ENCODE data around the gene ELAPOR2. TPM values are rescaled to one million over a fixed set of nuclear protein-coding genes. Genes with fewer than 3 reads are reported as not detected.

Gene ELAPOR2, protein sequence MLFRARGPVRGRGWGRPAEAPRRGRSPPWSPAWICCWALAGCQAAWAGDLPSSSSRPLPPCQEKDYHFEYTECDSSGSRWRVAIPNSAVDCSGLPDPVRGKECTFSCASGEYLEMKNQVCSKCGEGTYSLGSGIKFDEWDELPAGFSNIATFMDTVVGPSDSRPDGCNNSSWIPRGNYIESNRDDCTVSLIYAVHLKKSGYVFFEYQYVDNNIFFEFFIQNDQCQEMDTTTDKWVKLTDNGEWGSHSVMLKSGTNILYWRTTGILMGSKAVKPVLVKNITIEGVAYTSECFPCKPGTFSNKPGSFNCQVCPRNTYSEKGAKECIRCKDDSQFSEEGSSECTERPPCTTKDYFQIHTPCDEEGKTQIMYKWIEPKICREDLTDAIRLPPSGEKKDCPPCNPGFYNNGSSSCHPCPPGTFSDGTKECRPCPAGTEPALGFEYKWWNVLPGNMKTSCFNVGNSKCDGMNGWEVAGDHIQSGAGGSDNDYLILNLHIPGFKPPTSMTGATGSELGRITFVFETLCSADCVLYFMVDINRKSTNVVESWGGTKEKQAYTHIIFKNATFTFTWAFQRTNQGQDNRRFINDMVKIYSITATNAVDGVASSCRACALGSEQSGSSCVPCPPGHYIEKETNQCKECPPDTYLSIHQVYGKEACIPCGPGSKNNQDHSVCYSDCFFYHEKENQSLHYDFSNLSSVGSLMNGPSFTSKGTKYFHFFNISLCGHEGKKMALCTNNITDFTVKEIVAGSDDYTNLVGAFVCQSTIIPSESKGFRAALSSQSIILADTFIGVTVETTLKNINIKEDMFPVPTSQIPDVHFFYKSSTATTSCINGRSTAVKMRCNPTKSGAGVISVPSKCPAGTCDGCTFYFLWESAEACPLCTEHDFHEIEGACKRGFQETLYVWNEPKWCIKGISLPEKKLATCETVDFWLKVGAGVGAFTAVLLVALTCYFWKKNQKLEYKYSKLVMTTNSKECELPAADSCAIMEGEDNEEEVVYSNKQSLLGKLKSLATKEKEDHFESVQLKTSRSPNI
- total RNA-seq (2021) (not detected in 2 replicates), Bru-seq, nascent RNA (percentile 7 among the genes with signal in this experiment), BruChase-seq, experiment 1, labeled RNA remaining after a 2-hour chase (percentile 6 among the genes with signal in this experiment), BruChase-seq, experiment 2, labeled RNA remaining after a 6-hour chase (percentile 5 among the genes with signal in this experiment)
- long read RNA-seq: 0 reads

- BruUV-seq (replicated peaks): no TSS peak
- H3K36me3 ChIP-seq (ENCODE audit: insufficient read depth, low read length, poor library complexity, severe bottlenecking): no peaks in the 10 kb centered on the region
- POLR2A ChIA-PET (ENCODE audit: low non-redundant PET): no interaction called here
These were observed at the start of gene ELAPOR2 for GRCh38 chr7:87059525-87060287. Gene ELAPOR2, minus strand, starts transcription at chr7:87059654. Its CDS starts 141 bp downstream, at chr7:87059513.

GRCh38 chr7:87107949-87108776 lies 48.7 kb upstream of the ELAPOR2 start:
- BruUV-seq (replicated peaks): no TSS peak
- Histone ChIP-seq H3K36me3 (ENCODE audit: insufficient read depth, low read length, poor library complexity, severe bottlenecking) (no peaks in the 10 kb centered on the region), H3K9me3 (ENCODE audit: low read depth, low read length, poor library complexity, severe bottlenecking) (no peaks in the 10 kb centered on the region), H3K4me1 (ENCODE audit: insufficient read depth, low read length, poor library complexity, severe bottlenecking) (no peaks in the 10 kb centered on the region), H3K27me3 (replicated peaks; ENCODE audit: insufficient read depth, low read depth, low read length, poor library complexity) (no peaks in the 10 kb centered on the region), H3K4me3 (ENCODE audit: low read depth, low read length, poor library complexity, severe bottlenecking) (no peak overlapping the region), H3K27ac (ENCODE audit: low read depth, low read length, poor library complexity, severe bottlenecking) (no peak overlapping the region)
- intact Hi-C loops (cut with micrococcal nuclease; ENCODE audit: unreplicated experiment): no loop called here
- ChIA-PET POLR2A (ENCODE audit: low non-redundant PET) (no interaction called here), CTCF (no interaction called here)
- no peak for DNase-seq (ENCODE audit: low spot score)
- TF ChIP-seq EZH2 (IDR thresholded peaks at IDR 0.05; ENCODE audit: borderline replicate concordance, low read depth, low read length, poor library complexity, severe bottlenecking) (no peak), CTCF (conservative IDR thresholded peaks at IDR 0.05; ENCODE audit: low read depth, low read length) (no peak)

More at GRCh38 chr7:87059525-87060287, at the start of gene ELAPOR2:
- Histone ChIP-seq H3K27ac (ENCODE audit: low read depth, low read length, poor library complexity, severe bottlenecking) (no peak within 1 kb of the TSS), H3K4me1 (ENCODE audit: insufficient read depth, low read length, poor library complexity, severe bottlenecking) (no peaks in the 10 kb centered on the region), H3K27me3 (replicated peaks; ENCODE audit: insufficient read depth, low read depth, low read length, poor library complexity) (peaks cover 8% of the 10 kb centered on the region), H3K9me3 (ENCODE audit: low read depth, low read length, poor library complexity, severe bottlenecking) (no peaks in the 10 kb centered on the region), H3K4me3 (ENCODE audit: low read depth, low read length, poor library complexity, severe bottlenecking) (peak within 1 kb of the TSS; percentile 49)
- peak; percentile 73 for DNase-seq (ENCODE audit: low spot score)
- TF ChIP-seq EZH2 (IDR thresholded peaks at IDR 0.05; ENCODE audit: borderline replicate concordance, low read depth, low read length, poor library complexity, severe bottlenecking) (no peak), CTCF (conservative IDR thresholded peaks at IDR 0.05; ENCODE audit: low read depth, low read length) (peak; percentile 45)
- CTCF ChIA-PET: no interaction called here
- intact Hi-C loops (cut with micrococcal nuclease; ENCODE audit: unreplicated experiment): loop anchor here (10.0 kb wide), 1 partner anchor 175 kb away; no protein-coding TSS in a partner anchor
